NCI-H446 (cell line): Measurements from ENCODE around the gene MRPS23.

ENCODE experiments used
- DNase-seq, 2 experiments: peaks; one replicate each; lab custom pipeline; 2025; lab: John Stamatoyannopoulos, UW

The MRPS23 gene

DNA sequence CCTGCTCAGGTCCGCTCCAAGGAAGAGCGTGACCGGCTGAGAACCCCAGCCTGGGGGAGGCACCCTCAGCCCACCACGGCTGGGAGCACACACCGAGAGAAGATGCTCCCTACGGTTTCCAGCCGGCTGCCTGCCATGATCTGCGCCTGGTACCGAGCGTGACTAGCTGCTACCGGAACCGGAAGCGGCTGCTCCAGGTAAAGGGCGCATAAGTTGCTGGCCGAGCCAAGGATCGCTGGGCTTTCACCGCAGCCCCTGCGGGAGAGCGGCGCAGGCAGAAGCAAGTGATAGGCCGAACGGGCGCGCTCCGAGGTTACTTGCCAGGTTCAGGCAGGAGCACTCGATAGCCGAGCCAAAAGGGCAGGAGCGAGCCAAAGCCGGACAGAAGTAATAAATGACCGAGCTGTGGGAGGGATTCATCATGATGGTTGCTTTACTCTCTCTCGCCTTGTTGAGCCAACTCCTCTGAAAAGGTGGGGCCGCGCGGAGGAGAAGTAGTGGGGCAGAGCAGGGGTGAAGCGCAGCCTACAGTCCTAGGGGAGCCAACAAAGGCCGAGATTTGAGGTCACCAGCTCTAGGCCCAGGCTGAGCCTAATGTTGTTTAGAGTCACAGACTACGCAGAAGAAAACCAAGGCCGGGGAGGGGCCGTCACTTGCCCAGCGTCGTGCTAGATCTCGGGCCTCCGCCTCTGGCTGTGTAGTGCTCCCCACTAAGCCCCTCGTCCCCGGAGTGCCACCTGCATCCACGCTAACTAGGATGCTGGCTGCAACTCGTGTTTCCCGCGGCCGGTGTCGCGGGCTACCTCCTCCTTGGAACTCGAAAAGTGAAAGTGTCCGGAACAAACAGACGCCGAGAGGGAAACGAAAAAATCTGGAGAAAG lies at the start of gene MRPS23:
Gene MRPS23 (minus strand): TSS at position 171 of the 881 bp plus-strand sequence. CDS start 34 bp downstream, at position 137.
- peak; percentile 92 to 98 for DNase-seq

DNA sequence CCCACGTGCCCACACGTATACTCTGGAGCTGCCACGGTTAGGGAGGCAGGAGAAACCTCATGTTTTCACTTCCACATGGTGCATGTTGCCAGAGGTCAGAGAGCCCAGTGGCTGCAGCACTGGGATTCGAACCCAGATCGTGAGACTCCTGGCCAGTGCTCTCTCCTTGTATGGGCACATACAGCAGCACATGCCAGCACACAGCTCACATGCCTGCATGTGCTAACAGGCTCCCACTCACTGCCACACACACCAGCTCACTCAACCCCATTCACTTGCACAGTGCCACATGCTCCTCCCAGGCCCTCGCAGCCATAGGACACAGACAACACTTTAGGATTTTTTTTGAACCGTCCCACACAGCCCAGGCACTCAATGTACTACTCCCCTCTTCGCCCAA lies 49.5 kb upstream of the MRPS23 start:
- no peak for DNase-seq

- peak; percentile 40 to 83 for DNase-seq
These were observed 48.9 kb upstream of the MRPS23 start for GRCh38 chr17:57898487-57899311.

DNA sequence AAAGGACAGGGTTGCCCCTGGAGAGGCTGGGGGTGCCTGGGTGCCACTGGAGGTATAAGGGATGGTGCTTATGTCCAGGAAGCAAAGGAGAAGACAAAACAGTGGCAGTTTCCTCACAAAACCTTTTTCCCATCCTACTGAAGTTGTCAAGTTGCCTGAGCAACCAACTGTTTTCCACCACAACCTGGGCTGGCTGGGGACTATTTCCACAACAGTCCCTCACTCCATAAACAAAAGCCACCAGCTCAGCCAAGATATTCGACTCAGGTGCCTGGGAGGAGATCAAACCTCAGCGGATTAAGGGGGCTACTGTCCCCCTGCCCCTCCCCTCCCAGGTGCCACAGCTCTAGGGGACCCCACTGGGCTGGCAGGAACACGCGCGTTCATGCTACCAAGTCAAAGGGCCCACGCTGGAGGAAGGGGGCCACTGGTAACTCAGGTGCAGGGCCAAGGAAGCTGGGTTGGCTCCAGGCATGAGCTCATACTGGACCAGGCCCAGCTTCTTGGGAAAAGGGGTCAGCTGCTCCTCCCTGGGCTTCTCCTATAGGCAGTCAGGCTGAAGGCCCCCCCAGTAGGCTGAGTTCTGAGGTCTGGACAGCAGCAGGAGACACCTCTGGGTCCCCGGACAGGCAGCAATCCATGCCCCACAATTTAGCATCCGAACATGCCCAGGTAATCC lies 45.7 kb upstream of the MRPS23 start:
- DNase-seq, result no peak

GRCh38 chr17:57894848-57895247 lies 45.0 kb upstream of the MRPS23 start:
- DNase-seq, result no peak

- DNase-seq, result no peak
These were observed 43.2 kb upstream of the MRPS23 start for GRCh38 chr17:57892820-57893595.

GRCh38 chr17:57892146-57892819 lies 42.4 kb upstream of the MRPS23 start:
- peak in 1 of 2 experiments; percentile 67 for DNase-seq

DNA sequence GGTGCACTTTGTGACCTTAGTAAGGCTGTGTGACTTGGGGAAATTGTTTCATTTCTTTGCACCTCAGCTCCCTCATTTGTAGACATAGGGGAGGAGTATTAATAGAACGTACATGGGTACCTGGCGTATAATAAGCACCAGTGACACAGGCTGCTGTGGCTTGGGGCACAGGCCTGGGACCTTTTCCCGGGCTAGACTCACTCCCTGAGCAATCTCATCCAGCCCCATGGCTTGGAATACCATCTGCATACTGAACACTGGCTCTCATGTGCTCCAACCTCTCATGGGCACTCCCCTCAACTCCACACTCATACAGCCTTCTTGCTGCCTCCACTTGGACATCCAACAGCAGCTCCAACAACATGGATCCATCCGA lies 41.0 kb upstream of the MRPS23 start:
- no peak for DNase-seq

- peak in 1 of 2 experiments; percentile 73 for DNase-seq
These were observed 40.3 kb upstream of the MRPS23 start for GRCh38 chr17:57889892-57890856.

GRCh38 chr17:57889252-57889651 lies 39.4 kb upstream of the MRPS23 start:
- no peak for DNase-seq

DNA sequence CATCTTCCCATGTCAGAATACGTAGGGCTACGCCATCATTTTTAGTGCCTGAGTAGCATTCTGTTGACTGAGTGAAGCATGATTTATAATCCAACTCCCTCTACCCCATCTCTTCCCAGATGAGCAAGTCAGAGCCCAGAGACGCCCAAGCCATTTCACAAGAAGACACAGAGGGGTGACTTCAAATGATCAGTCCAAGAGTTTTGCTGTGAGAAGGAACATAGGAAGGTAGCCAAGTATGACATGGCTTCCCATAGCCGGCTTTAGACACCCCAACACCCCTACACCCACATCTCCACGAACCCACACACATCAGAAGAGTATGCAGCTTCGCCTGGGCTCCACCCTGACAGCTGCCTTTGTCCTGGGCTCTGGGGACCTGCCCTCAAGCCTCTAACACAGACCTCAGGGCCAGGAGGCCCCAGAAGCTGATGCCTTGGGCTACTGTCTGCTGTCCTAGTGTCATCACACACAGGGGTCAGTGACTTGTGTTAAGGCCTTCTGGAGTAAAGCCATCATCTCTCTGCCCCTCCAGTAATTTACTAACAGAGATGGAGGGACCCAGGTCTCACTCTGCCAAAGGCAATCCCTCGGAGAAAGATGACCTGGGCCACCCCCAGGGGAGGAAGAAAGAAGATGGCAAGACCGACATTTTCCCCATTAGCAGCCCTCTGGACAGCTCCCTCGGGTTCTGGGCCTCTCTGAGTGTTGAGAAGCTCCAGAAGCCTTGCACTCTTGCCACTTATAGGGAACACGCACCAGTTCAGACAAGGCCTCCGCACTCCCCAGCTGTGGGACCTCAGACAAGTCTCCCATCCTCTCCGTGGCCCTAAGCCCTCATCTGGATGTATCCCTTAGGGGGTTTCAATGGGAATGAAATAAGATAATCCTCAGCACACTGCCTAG lies 38.7 kb upstream of the MRPS23 start:
- DNase-seq, result no peak

- no peak for DNase-seq
These were observed 37.3 kb upstream of the MRPS23 start for GRCh38 chr17:57887161-57887560.

GRCh38 chr17:57886020-57886419 lies 36.2 kb upstream of the MRPS23 start:
- no peak for DNase-seq

DNA sequence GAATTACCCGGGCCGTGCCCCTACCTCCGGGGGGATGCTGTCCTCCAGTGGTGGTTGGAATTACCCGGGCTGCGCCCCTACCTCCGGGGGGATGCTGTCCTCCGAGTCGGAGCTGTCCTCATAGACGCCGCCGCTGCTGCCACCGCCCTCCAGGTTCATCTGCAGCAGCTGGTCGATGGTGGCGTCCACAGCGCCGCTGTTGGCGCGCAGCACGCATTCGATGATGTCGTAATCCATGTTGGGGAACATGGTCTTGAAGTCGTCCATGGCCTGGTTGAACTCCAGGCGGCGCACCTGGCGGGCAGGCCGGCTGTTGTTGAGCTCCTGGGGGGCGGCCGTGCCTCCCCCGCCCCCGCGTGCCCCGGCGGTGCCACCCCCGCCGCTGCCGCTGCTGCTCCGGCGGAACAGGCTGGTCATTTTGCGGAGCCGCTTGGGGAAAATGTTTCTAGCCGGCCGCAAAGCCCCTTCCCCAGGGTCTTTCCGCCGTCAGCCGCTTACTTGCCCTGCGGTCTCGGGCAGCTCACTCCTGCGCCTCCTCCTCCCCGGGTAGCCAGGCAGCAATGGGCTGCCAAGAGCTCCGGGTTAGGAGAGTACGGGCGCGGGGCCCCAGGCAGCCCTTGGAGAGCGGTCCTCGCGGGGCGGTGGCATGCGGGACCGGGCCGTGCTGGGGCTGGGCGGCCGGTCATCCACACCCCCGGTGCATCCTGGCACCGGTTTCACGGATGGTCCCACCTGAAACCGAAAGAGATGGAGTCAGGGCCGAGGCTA lies 35.5 kb upstream of the MRPS23 start:
- DNase-seq, result no peak

DNA sequence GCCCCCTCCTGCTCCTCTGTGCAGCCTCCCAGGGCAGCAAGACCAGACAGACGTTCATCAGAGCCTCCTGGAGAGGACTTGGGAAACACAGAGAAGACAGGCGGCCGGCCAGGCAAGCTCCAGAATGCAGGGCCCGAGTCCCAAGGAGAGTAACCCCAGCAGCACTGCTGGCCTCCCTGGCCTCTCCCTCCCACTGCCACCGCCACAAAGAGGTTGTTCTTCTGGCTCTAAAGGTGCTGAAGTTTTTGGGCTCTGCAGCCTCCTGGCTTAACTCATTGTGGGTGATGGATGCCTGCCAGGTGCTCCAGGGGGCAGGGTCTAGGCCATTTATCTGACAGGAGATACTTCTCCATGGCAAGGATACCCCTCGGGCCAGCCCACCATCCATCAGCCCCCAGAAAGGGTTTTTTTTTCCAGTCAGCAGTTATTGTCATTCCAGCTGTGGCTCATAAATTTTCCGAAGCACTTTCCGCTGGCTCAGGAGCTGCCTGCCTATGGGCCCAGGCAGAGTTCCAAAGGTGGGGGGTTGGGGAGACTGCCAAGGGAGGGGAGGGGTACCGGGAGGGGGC lies 32.0 kb upstream of the MRPS23 start:
- DNase-seq, result no peak

DNA sequence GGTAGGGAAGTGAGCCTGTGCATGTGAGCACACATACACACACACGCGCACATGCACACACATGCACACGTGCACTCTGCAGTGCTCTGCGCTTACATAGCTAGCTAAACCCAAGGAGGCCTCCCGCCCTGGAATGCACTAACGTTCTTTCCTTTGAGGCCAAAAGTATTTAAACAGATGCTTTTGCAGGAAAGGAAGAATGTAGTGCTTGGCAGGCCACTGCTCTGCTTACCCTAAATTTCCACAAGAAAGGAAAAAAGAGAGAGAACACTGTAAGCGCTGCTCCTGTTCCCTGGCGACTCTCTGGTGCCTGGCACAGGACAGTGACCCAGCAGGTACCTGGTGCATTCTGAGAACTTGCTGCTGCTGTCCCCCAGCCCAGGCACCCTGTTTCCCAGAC lies 31.3 kb upstream of the MRPS23 start:
- no peak for DNase-seq

- no peak for DNase-seq
These were observed 30.2 kb upstream of the MRPS23 start for GRCh38 chr17:57880086-57880456.
